DMS 273 (cell line): ENCODE data around the gene NARF.
A peak's percentile ranks its signal among the peaks of the same experiment; 100 is the strongest.

Source experiments
- DNase-seq: peaks from one replicate; lab custom pipeline; 2025; ENCODE audit not compliant: unreplicated experiment; lab: John Stamatoyannopoulos, UW

The NARF gene

GRCh38 chr17:82433560-82434215 lies 24.9 kb upstream of the NARF start:
- no peak for DNase-seq

DNA sequence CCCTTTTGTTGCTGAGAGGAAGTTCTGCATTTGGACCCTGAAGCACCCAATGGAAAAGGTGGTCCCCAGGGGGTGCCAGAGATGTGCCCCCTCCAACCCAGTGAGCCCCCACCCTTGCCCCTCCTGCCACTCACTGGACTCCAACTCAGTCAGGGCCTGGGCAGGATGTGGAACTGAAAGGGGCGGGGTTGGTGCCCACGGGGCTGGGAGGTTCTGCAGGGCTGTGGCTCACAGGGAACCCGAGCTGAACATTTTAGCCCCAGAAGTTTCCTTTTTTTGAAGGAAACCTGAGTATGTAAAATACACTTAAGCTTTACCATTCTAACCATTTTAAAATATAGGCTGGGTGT lies 24.4 kb upstream of the NARF start:
- no peak for DNase-seq

DNA sequence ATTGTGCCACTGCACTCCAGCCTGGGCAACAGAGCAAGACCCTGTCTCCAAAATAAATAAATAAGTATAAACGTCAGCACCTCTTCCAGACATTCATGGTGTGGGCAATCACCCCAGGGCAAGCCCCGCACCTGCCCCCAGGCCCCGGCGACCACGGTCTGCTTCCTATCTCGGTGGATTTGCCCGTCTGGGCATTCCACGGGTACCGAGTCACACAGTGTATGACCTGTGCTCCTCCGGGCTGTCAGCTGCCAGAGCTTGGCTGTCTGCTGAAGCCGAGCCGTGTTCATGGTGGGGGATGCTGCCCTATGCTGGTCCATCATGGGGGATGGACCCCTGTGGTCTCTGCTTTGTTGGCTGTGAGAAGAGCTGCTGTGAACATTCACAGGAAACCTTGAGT lies 23.4 kb upstream of the NARF start:
- DNase-seq: no peak

DNA sequence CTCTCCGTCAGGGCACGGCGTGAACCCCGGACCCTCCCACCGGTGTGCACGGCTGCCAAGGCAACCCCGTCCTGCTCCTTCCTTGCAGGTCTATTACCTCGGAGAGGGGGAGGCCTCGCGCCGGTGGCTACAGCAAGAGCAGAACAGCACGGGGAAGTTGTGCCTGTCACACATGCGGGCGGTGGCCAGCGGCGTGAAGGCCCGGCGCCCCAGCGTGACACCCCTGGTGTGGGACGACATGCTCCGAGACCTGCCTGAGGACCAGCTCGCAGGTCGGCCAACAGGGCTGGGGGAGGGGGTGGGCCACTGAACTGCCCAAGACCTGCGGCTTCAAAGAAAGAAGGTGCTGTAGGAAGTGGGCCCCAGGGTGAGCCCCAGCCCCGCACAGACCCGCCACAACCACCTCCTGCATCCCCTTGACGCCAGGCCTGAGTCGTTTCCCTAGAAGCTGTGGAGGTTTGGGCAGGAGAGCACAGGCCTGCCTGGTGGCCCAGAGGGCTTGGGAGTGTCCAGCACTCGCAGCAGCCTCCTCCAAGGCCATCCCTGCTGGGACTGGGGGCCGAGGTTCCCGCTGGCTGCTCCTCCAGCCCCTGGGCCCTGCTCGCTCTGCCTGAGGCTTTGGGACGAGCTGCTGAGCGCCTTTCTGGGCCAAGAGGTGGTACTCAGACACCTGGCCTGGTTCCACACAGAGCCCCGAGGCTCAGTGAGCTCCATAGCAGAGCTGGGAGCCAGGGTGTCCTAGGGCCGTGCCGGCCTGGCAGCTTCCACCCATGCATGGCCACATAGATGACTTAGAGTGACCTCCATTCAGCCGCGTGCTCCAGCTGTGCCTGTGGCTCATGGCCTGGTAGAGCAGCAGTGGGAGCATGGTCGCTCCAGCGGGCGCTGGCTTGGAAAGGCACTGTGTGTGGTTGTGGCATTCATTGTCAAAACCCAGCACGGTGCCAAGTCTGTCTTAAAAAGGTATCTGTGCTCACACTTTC lies 22.6 kb upstream of the NARF start:
- no peak for DNase-seq

DNA sequence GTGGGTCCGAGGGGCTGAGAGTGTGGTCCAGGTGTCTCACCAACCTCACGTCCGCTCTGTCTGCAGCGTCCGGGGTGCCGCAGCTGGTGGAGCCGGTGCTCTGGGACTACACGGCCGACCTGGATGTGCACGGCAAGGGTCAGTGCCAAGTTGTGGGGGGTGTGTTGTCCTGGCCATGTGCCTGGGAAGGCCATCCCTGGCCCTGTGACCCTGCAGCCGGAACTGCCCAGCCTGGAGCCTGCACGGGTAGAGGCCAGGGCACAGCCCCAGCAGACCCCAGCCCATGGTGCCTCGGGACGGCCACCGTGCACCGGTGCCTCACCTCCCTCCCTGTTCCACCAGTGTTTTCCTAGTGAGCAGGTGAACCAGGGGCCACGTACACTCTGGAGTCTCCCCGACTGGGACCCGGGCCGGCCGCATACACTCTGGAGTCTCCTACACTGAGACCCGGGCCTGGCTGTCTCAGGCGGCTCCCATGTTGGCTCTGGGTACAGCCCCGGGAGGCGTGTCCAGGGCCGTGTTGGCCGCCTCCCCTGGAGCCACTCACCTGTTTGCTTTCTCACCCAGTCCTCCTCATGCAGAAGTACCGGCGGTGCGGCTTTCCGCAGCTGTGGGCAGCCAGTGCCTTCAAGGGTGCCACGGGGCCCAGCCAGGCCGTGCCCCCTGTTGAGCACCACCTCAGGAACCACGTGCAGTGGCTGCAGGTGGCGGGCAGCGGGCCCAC lies 21.8 kb upstream of the NARF start:
- DNase-seq: no peak

DNA sequence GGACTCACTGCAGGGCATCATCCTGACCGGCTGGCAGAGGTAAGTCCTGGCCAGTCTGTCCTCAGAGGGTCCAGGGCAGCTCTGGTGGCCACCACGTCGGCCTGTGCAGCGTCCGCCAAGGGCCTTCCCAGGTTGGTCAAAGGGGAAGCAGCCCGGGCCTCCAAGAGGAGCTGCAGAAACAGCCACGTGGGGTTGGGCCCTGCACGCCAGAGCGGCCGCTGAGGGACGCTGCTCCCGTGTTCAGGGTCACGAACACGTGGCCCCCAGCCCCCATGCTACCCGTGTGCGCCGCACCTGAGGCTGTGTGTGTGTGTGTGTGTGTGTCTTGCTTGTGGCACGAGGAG lies 21.2 kb upstream of the NARF start:
- no peak for DNase-seq

DNA sequence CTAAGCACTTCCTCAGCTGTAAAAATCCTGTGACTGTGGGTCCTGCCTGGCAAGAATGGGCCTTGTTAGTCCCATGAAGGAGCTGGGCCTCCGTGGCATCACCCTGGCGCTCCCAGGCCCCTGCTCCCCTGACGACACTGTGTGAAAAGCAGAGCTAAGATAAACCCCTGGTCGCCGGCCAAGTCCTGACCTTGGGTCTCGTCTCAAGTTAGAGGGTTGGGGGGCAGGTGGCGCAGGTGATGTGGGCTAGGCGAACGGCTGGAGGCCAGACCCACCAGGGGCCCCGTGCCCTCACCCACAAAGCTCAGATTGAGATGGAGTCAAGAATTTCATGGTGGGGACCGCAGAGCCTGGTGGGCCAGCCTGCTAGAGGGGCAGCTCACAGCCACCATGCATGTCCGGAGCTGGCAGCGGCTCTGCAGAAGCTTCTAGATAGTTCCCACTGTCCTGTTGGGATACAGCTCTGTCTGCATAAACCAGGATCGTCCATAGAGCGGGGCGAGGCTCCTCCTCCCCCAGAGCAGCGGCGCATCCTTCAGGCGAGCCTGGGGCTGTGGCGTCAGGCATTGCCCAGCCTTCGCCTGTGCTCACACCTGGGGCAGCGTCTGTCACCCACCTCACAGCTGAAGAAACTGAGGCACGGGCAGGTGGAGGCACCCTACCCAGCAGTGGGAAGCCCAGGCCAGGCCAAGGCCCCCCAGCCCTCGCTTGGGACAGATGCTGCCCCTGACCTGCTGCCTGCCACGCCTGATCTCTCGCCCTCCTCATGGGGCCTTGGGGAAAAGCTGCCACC lies 19.9 kb upstream of the NARF start:
- DNase-seq: no peak

DNA sequence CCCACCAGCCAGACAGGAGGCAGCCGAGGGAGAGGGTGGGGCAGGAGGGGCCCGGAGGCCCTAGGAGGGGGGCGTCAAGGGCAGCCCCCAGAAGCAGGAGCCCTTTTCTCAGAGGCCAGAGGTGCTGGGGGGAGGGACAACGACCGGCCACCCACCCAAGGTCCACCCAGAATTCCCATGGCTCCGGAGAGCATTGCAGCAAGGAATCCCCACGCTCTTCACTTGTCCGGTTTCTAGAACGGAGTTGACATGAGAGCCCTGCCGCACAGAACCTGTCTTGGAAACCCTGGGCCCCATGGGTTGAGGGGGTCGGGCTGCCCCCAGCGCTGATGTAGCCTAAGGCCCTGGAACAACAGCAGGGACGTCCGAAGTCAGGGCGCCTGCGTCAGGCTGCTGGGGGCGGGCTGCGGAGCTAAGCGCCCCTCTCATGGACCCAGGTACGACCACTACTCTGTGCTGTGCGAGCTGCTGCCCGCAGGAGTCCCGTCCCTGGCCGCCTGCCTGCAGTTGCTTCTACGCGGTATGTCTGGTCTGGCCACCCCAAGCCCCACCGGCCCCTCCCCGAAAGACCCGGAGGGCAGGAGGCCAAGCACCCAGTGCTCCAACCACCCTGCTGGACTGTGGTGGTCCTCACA lies 19.2 kb upstream of the NARF start:
- DNase-seq: no peak

GRCh38 chr17:82439829-82440365 lies 18.6 kb upstream of the NARF start:
- no peak for DNase-seq

- DNase-seq: no peak
Observed at GRCh38 chr17:82440469-82440981, 18.0 kb upstream of the NARF start.

GRCh38 chr17:82440991-82441627 lies 17.4 kb upstream of the NARF start:
- peak; percentile 86 for DNase-seq

- DNase-seq: no peak
Observed at GRCh38 chr17:82441691-82442487, 16.7 kb upstream of the NARF start.

- DNase-seq: no peak
Observed at GRCh38 chr17:82442643-82443464, 15.7 kb upstream of the NARF start.

DNA sequence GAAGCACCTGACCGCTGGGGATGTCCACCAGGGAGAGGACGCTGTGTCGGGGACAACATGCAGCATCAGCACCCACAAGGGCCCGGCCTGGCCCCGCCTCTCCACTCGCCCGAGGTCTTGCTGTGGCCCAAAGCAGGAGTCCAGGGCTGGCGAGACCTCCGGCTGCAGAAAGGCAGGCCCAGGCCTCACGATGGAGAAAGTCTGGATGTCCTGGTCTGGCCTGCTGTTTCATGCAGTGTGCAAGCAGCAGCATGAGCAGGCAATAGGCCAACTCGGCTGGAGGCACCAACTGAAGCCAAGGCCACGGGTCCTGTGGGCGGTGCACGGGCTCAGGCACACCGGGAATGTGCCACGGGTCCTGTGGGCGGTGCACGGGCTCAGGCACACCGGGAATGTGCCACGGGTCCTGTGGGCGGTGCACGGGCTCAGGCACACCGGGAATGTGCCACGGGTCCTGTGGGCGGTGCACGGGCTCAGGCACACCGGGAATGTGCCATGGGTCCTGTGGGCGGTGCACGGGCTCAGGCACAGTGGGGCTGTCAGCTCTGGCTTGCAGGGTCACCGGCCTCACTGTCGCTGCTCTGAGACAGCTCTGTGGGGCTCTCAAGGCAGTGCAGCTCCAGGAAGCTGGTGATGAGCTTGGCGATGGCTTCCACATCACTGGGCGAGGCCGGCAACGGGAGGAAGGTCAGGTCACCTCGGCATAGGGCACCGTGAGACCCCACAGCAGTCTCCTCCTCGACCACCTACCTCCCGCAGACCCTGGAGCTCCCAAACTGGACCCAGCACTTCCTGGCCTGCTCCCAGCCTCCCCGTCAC lies 14.9 kb upstream of the NARF start:
- no peak for DNase-seq

GRCh38 chr17:82444284-82444893 lies 14.2 kb upstream of the NARF start:
- no peak for DNase-seq

GRCh38 chr17:82444941-82445521 lies 13.5 kb upstream of the NARF start:
- DNase-seq: no peak
